Esophagus squamous epithelium (tissue), 5 donors: ENCODE results near the gene DES. TPM values are rescaled to one million over a fixed set of nuclear protein-coding genes. Genes with fewer than 3 reads are reported as not detected.

Source experiments
- DNase-seq: peaks from one replicate; lab custom pipeline; 2025; lab: John Stamatoyannopoulos, UW
- H3K27ac ChIP-seq, 4 donors: fragments of 200-600 bp; sonication (generic); one replicate each; pipeline ENCODE4 v1.5.1; 2016 to 2019; ENCODE audit warnings: mild to moderate bottlenecking in 1 of 4
- H3K27me3 ChIP-seq, 4 donors: fragments of 200-600 bp; sonication (generic); 1 replicate in 3 of 4; 2 replicates in 1 of 4; pipeline versions ENCODE4 v1.5.1 to v1.6.0; 2017 to 2021; ENCODE audit warnings: antibody characterized with exemption in 1 of 4
- H3K36me3 ChIP-seq, 3 donors: fragments of 200-600 bp; sonication (generic); one replicate each; pipeline ENCODE4 v1.5.1; 2016 to 2019
- H3K4me1 ChIP-seq, 3 donors: fragments of 200-600 bp; sonication (generic); one replicate each; pipeline ENCODE4 v1.5.1; 2017 to 2019
- H3K4me3 ChIP-seq, 4 donors: fragments of 200-600 bp; sonication (generic); 1 replicate in 3 of 4; 2 replicates in 1 of 4; pipeline ENCODE4 v1.5.1; 2016 to 2019; ENCODE audit warnings: mild to moderate bottlenecking in 2 of 4, moderate library complexity in 1 of 4
- H3K9me3 ChIP-seq, 3 donors: fragments of 200-600 bp; sonication (generic); one replicate each; pipeline ENCODE4 v1.5.1; 2016 to 2019
- POLR2A ChIP-seq, 4 donors: fragments of 450-650 bp; IDR thresholded peaks; one replicate each; pipeline ENCODE4 v1.6.1; 2017; ENCODE audit warnings: antibody characterized with exemption in 4 of 4, mild to moderate bottlenecking in 4 of 4, moderate library complexity in 3 of 4
- WGBS, 2 donors: methylation state at CpG; one replicate each; pipeline ENCODE4 v1.1.5; 2018; 5-methylcytosine and 5-hydroxymethylcytosine counted together
- intact Hi-C: fragments of 100-400 bp; cut with DNase I; formaldehyde crosslinking; loops from one replicate; pipeline ENCODE4 v1.15.0; 2022
- total RNA-seq, 4 donors: library from RNA; depleted of rRNA; stranded (reverse); fragments of >200 nt; gene quantifications; one replicate each; pipeline ENCODE4 v1.1.0, GENCODE V29; 2016
- TF ChIP-seq, protein P1 (sequence below), 6 experiments: fragments of 450-650 bp in 4 of 6; fragments of 200-600 bp in 2 of 6; sonication (generic) in 2 of 6; IDR thresholded peaks; one replicate each; pipeline ENCODE4 v1.5.1; 2016 to 2019; ENCODE audit warnings: antibody characterized with exemption in 6 of 6, mild to moderate bottlenecking in 4 of 6, moderate library complexity in 4 of 6
- donor health status: DM: yes; HTN: yes; CAD: no.

The DES gene
- total RNA-seq, 4 donors from 2014 or later, result 120 to 2,698 (median 303) TPM

DNA sequence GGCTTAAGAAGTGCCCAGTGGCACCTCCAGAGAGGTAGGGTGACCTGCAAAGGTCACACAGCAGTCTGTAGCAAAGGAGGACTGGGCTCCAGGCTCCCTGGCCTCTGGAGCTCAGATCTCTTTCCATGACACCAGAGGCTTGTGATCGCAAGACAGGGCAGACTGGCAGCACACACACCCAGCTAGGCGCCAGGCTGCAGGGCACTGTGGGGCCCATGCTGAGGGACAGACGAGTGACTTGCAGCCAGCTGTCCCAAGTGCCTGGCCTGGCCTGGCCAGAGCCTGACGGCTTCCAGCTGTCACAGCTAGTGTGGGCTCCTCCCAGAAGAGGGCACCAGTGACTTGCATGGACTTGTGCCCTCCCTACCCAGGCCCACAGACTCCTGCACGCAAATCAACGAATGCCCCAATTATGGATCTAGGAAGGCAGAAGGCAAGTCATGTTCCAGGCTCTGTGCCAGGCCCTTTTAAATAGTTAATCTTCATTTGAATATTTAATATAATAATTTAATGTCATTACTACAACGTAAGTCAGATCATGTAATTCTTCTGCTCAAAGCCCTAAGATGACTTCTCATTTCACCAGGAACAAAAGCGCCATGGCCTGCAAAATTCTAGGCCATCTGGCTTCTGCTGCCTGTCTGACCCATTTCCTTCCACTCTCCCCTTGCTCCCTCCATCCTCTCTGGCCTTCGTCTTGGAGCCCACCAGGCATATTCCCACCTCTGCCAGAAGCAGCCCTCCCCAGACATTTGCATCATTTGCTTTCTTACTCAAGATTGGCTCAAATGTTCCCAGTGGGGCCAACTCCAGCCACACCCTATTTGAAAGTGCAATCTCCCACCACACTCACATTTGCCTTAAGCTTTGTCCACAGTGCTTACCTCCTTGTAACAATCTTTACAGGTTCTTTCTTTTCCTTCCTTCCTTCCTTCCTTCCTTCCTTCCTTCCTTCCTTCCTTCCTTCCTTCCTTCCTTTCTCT lies 12.7 kb downstream of the DES start:
- Histone ChIP-seq H3K4me1 (peaks cover 0 to 22% (median 9%) of the 10 kb centered on the region in 3 donors), H3K27ac (peak overlapping the region in 3 of 4 donors; percentile 56 to 82 (median 77)), H3K4me3 (no peak overlapping the region), H3K9me3 (no peaks in the 10 kb centered on the region), H3K27me3 (peaks cover 0 to 34% (median 8%) of the 10 kb centered on the region in 4 donors), H3K36me3 (no peaks in the 10 kb centered on the region)
- TF ChIP-seq, protein P1, sequence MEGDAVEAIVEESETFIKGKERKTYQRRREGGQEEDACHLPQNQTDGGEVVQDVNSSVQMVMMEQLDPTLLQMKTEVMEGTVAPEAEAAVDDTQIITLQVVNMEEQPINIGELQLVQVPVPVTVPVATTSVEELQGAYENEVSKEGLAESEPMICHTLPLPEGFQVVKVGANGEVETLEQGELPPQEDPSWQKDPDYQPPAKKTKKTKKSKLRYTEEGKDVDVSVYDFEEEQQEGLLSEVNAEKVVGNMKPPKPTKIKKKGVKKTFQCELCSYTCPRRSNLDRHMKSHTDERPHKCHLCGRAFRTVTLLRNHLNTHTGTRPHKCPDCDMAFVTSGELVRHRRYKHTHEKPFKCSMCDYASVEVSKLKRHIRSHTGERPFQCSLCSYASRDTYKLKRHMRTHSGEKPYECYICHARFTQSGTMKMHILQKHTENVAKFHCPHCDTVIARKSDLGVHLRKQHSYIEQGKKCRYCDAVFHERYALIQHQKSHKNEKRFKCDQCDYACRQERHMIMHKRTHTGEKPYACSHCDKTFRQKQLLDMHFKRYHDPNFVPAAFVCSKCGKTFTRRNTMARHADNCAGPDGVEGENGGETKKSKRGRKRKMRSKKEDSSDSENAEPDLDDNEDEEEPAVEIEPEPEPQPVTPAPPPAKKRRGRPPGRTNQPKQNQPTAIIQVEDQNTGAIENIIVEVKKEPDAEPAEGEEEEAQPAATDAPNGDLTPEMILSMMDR (IDR thresholded peaks at IDR 0.05), result peak in 1 of 6 experiments; percentile 22
- no peak for TF ChIP-seq POLR2A (IDR thresholded peaks at IDR 0.05)
- DNase-seq, result no peak
- intact Hi-C loops, result no loop called here
- 34 to 44% methylated on average over 5 of the region's 9 CpGs for WGBS, 2 donors

- Histone ChIP-seq H3K4me1 (peaks cover 0 to 25% (median 9%) of the 10 kb centered on the region in 3 donors), H3K36me3 (no peaks in the 10 kb centered on the region), H3K27me3 (peaks cover 0 to 45% (median 8%) of the 10 kb centered on the region in 4 donors), H3K4me3 (peak overlapping the region in 3 of 4 donors; percentile 22 to 57 (median 36)), H3K9me3 (no peaks in the 10 kb centered on the region), H3K27ac (peak overlapping the region; percentile 65 to 90 (median 85))
- no peak for DNase-seq
- TF ChIP-seq POLR2A (IDR thresholded peaks at IDR 0.05), result peak in 2 of 4 donors; percentile 39 to 65
- TF ChIP-seq, protein P1 (IDR thresholded peaks at IDR 0.05), result peak in 4 of 6 experiments; percentile 20 to 48 (median 30)
- intact Hi-C loops, result no loop called here
- 74 to 81% methylated on average over 9 to 13 of the region's 16 CpGs for WGBS, 2 donors
These were observed 15.7 kb downstream of the DES start for GRCh38 chr2:219433666-219434467.

- Histone ChIP-seq H3K4me1 (peaks cover 0 to 25% (median 9%) of the 10 kb centered on the region in 3 donors), H3K27me3 (peaks cover 0 to 50% (median 8%) of the 10 kb centered on the region in 4 donors), H3K36me3 (no peaks in the 10 kb centered on the region), H3K9me3 (no peaks in the 10 kb centered on the region), H3K4me3 (peak overlapping the region in 3 of 4 donors; percentile 22 to 57 (median 36)), H3K27ac (peak overlapping the region; percentile 65 to 90 (median 85))
- TF ChIP-seq POLR2A (IDR thresholded peaks at IDR 0.05), result no peak
- TF ChIP-seq, protein P1 (IDR thresholded peaks at IDR 0.05), result no peak
- WGBS, 2 donors, result 40 to 54% methylated on average over 2 to 6 of the region's 9 CpGs
- DNase-seq, result no peak
- intact Hi-C loops, result no loop called here
These were observed 16.2 kb downstream of the DES start for GRCh38 chr2:219434468-219434717.

GRCh38 chr2:219434718-219435525 lies 16.7 kb downstream of the DES start, which contains the start of gene SPEG:
Gene SPEG (plus strand): TSS chr2:219434843. CDS start chr2:219434978, 135 bp downstream.
- H3K36me3 ChIP-seq, result no peaks in the 10 kb centered on the region
- peak within 1 kb of the TSS; percentile 10 to 57 (median 29) for H3K4me3 ChIP-seq

More at GRCh38 chr2:219434718-219435525, 16.7 kb downstream of the DES start, which contains the start of gene SPEG:
- no peaks in the 10 kb centered on the region for H3K9me3 ChIP-seq
- TF ChIP-seq, protein P1 (IDR thresholded peaks at IDR 0.05), result no peak
- no peak for TF ChIP-seq POLR2A (IDR thresholded peaks at IDR 0.05)
- no peak for DNase-seq
- H3K4me1 ChIP-seq, result peaks cover 0 to 25% (median 9%) of the 10 kb centered on the region in 3 donors
- 35% methylated on average over 11 of the region's 77 CpGs; no CpG with 5 or more reads in 1 of the 2 donors for WGBS, 2 donors
- intact Hi-C loops, result no loop called here
- peaks cover 0 to 55% (median 8%) of the 10 kb centered on the region in 4 donors for H3K27me3 ChIP-seq
- peak within 1 kb of the TSS; percentile 65 to 90 (median 85) for H3K27ac ChIP-seq
